Measurements from ENCODE around the gene ZNF548.

The ZNF548 gene

DNA sequence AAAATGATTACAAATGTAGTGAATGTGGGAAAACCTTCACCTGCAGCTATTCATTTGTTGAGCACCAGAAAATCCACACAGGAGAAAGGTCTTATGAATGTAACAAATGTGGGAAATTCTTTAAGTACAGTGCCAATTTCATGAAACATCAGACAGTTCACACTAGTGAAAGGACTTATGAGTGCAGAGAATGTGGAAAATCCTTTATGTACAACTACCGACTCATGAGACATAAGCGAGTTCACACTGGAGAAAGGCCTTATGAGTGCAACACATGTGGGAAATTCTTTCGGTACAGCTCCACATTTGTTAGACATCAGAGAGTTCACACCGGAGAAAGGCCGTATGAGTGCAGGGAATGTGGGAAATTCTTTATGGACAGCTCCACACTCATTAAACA, 9.2 kb downstream of the ZNF548 start:
- DNase-seq (ENCODE audit: low spot score): no peak

DNA sequence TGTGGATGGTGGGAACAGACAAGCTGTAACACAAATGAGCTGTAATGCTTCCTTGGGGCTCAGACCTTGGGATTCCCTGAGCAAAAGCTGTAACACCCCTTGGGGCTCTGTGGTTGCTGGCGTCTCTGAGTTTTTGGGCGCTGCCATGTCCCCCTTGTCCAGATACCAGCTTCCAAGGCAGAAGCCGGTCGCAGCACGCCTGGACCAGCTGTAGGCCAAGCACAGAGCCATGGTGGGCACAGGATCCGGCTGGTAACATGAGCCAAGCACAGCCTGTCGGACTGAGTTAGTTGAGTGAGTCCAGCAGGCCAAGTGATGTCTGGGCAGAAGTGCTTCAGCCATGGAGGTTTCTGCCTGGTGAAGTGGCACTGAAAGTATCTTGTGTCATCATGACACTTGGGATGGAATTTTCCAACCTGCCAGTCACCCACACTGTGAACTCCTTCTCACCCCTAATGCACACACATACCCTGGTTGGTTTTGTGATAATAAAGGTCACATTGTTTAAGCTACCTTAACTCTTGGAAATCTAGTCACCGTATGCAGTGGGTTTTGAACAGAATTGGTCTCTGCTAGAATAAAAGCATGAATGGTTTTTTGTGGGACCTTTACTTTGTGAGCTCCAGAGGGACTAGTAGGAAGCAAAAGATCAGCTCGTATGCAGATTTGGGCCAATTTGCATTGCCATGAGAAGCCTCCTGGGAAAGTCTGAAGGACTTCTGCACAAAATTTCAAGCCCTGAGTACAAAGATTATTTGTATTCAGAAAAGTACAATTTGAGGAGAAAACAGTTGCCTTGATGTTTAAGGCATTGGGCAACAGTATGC, 14.3 kb downstream of the ZNF548 start:
- no peak for DNase-seq (ENCODE audit: low spot score)

DNA sequence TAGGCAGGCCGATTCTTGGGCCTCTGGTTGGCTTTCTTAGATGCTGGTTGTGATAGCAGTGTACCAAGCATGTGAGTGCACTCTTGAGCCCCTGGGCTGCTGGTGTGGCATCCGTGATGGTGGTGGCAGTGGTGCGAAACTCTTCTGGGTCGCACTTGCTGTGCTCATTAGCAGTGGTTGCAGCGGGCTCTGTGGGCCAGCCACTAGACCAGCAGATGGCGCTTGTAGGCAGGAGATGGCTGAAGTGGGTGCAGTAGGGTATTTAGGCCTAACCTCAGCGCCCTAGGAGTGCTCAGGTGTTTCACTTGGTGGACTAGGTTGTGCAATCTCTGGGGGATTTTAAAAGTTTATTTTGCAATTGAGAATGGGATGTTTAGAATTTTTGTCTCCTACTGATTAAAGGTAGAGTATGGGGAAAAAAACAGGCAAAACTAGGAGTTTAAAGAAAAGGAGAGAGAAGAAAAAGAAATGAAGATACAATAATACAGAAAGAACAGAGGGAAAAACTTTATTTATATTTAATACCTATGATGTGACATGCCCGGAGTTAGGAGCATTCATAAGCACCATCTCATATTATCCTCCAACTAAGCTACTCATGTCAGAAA, 17.0 kb downstream of the ZNF548 start:
- DNase-seq (ENCODE audit: low spot score): peak; percentile 73

DNA sequence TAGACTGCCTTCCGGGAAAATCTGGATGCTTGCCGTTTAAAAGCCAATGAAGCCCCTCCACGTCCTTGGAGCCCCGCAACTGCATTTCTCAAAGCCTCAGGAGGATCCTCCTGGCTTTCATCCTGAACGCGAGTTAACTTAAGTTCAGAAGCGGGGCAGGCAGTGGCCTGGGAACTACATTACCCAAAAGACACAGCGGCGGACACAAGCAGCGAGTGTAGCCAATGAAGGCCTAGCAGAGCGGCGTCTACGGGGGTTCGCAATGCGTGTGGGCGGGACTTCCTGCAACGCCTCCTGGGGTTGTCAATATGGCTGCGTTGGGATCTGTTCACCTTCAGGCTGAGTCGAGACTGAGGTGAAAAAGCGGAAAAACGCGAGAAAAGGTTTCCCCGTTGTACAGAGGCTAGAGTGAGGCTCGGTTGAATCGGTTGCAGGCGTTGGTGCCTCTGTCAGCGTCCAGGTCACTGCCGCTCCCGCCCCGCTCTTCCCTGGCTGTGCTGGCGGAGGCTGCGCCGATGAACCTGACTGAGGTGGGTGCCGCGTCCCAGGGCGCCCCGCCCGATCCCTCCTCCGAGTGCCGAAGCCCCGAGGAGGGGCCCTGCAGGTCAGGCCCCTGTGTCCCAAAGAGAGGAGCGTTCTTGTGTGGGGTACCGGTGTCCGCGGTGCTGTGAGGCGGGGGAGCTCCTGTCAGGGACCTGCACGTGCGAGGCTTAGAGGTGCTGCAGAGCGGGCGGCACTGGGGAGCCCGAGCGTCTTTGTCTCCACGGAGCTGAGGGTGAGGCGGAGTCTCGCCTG, 21.4 kb downstream of the ZNF548 start, which contains the start of gene ZNF17:
ZNF17 (plus strand) TSS at position 285 of the 795 bp plus-strand sequence. CDS start 2,455 bp downstream, outside the sequence.
- DNase-seq (ENCODE audit: low spot score): peak; percentile 97

DNA sequence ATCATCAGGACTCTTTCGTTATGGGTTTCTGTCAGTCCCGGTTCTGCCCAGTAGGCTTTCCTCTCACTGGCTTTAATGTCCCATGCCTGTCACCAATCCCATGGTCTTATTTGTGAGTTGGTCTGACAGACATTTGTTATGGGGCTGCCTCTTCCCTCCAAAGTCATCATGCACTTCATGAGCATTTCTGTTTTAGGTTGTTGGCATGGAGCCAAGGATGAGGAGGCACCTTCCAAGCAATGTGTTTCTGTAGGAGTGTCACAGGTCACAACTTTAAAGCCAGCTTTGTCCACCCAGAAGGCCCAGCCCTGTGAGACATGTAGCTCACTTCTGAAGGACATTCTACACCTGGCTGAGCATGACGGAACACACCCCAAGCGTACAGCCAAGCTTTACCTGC, 29.8 kb downstream of the ZNF548 start:
- no peak for DNase-seq (ENCODE audit: low spot score)

DNA sequence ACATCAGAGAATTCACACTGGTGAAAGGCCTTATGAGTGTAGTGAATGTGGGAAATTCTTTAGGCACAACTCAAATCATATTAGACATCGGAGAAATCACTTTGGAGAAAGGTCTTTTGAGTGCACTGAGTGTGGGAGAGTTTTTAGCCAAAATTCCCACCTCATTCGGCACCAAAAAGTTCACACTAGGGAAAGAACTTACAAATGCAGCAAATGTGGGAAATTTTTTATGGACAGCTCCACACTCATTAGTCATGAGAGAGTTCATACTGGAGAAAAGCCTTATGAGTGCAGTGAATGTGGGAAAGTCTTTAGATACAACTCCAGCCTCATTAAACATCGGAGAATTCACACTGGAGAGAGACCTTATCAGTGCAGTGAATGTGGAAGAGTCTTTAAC, 31.4 kb downstream of the ZNF548 start:
- no peak for DNase-seq (ENCODE audit: low spot score)

DNA sequence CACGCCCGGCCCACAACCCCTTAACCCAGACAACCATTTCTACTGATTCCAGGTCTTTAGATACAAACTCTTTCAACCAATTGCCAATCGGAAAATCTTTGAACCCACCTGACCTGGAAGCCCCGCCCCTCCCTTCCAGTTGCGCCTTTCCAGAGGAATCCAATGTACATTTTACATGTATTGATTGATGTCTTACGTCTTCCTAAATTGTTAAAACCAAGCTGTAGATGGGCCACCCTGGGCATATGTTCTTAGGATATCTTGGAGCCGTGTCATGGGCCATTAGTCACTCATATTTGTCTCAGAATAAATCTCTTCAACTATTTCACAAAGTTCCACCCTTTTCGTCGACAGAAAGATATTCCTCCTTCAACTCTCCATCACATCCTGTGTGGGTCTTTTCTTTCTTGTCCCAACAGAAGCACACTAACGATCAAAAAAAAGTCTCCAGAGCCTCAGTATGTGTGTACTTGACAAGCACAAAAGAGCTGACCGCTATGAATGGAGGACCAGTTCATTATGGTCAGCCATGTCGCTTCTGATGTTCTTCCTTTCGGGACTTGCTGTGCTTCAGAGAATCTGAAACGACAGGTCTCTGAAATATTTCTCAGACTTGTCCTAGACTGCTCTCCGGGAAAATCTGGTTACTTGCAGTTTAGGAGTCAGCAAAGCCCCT, 44.9 kb downstream of the ZNF548 start:
- peak; percentile 14 for DNase-seq (ENCODE audit: low spot score)

DNA sequence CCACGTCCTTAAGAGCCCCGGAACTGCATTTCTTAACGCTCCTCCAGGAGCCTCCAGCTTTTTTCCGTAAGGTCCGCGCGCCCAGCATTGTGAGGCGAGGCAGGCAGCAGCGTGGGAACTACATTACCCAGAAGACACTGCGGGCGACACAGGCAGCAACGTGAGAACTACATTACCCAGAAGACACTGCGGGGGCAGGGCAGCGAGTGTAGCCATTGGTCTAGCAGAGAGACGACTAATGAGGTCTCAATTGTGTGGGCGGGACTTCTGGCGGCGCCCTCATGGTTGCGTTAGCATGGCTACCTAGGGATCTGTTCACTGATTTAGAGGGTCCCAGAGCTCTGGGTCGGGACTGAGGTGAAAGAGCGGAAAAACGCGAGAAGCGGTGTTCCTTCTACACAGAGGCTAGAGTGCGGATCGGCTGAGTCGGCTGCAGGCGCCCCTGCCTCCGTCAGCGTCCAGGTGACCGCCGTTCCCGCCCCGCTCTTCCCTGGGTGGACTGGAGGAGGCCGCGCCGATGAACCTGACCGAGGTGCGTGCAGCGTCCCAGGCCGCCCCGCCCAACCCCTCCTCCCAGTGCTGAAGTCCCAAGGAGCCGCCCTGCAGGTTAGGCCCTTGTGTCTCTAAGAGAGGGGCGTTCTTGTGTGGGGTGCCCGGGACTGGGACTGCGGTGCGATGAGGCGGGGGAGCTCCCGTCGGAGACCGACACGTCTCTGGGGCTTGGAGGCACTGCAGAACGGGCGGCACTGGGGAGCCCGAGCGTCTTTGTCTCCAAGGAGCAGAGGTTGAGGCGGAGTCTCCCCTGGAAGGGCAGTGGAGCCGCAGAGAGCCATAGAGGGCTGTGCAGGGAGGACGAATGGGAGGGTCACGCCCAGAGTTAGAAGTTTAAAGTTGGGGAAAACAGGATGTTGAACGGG, 45.7 kb downstream of the ZNF548 start, which contains the start of gene ZNF749:
ZNF749 (plus strand) TSS at position 264 of the 917 bp plus-strand sequence; CDS start at position 518, 254 bp downstream.
- DNase-seq (ENCODE audit: low spot score): peak; percentile 96

DNA sequence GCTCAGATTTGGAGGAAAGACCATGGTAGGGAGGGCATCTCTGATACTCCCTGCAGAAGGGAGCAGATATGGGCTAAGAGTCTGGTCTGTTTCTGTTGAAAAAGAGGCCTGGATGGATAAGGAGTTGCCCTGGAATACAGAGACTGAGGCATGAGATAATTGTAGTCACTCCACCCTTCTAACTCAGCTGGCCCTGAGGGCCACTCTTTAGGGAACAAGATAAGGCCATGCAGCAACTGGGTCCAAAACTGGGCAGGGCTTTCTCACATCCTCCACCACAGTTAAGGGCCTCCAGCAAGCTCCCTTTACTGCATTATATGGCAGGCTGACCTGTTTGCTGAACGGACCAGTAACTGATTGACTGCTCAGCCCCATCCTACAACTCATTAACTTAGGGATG, 46.8 kb downstream of the ZNF548 start:
- DNase-seq (ENCODE audit: low spot score): no peak

DNA sequence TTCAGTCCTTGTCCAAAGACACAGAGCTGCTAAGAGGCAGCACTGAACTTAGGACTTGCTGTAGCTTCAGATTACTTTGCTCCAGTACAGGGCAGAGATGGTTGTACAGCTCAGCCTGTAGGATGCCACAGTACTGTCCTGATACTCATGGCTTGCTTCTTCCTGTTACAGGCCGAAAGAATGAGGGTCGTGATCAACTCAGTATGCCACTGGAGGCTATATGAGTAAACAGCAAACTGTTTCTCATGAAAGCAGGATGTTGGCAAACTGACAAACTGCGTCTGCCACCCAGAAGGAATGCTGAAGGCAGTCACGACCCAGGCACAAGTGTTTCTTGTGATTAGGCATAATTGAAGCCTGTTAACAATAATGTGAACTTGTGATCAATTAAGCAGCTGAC, 48.3 kb downstream of the ZNF548 start:
- no peak for DNase-seq (ENCODE audit: low spot score)

DNA sequence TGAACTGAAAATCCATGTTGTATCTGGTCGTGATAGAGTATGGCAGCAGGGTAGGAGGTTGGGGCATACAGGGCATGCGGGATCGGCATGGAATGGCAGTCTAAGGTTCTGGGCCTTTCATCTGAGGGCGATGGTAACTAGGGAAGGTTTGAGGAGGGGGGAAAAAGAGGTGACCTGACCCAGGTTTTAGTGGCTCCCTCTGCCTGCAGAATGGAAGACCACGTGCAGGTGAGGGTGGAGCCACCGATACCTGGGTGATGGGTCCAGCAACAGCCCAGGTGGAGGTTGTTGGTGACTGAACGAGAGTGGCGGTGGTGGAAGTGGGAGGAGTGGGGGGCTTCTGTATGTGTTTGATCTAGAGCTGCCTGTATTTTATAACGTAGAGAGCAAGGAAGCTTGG, 49.3 kb downstream of the ZNF548 start:
- DNase-seq (ENCODE audit: low spot score): no peak

DNA sequence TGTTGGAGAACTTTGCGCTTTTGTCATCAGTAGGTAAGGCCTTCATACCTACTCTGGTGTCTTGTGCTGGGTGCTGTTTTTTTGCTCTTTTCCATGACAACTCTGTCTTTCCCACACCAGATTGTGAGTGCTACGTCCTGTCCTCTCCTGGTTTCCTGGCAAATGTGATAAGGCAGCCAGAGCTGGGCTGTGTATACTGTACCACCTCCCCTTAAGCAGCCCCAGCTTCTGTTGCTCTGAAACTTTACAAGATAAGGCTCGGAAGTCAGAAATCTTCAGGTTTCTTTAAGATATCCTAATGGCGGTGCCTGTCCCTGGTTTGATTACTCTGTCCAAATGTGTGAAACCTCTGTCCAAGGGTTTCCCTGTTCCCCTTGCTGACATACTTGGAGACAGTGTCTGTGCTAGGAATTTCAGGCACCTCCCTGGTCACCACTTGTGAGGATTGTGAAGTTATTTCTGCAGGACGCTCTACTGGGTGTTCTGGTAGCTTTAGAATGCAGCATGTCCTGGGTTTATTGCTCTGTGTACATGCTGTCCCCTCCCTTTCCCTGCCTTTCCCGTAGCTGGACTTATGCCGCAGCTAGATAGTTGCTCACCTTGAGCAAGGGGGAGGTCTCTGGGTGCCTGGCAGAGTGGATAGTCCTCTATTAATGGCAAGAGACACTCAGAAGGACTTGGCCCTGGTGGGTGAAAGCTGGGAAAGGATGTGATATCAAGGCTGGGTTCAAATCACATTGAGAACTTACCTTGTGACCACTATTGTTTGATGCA, 52.5 kb downstream of the ZNF548 start:
- DNase-seq (ENCODE audit: low spot score): no peak

DNA sequence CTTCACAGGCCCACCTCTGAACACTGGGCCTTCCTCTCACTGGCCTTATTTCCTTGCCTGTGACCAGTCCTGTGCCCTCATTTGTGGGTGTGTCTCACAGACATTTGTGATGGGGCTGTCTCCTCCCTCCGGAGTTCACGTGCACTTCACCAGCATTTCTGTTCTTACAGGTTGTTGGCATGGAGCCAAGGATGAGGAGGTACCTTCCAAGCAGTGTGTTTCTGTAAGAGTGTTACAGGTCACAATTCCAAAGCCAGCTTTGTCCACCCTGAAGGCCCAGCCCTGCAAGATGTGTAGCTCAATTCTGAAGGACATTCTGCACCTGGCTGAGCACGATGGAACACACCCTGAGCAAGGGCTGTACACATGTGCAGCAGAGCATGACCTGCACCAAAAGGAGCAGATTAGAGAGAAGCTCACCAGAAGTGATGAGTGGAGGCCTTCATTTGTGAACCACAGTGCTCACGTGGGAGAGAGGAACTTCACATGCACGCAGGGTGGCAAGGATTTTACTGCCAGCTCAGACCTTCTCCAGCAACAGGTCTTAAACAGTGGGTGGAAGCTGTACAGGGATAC, 53.6 kb downstream of the ZNF548 start:
- no peak for DNase-seq (ENCODE audit: low spot score)

DNA sequence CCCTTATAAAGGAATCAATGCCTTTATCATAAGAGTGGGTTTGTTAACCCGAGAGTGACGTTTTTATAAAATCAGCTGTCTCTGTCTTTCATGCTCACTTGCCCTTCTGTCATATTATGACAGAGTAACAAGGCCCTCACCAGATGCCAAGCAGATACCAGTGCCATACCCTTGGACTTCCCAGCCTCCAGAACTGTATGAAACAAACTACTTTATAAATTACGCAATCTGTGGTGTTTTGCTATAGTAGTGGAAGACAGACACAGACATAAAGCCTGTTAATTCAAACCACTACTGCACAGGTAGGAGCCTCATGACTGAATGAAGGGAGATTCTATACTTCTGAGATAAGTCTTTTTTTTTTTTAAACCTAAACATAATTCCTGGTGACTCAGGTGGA, 62.7 kb downstream of the ZNF548 start:
- DNase-seq (ENCODE audit: low spot score): no peak

Measured in hepatic stellate cell (primary cell).